ENCODE data around the gene CCNB2. TPM values are rescaled to one million over a fixed set of nuclear protein-coding genes. Genes with fewer than 3 reads are reported as not detected.

Gene CCNB2
- total and polyA plus RNA-seq, 9 of the 15 experiments (the other 6 are each of a cell fraction or from before 2014, with no cell fraction given) = 84.8 to 266 (median 124) TPM

- Histone ChIP-seq H3K9me1 (ENCODE audit: control insufficient read depth, insufficient read depth, low read length) (no peaks in the 10 kb centered on the region), H3K9me3 (replicated peaks; ENCODE audit: control insufficient read depth, insufficient read depth, low read depth, low read length) (no peaks in the 10 kb centered on the region), H3K4me2 (ENCODE audit: insufficient read depth, low read length) (peak overlapping the region; percentile 87), H3K4me1 (replicated peaks in 1 of 2; ENCODE audit: control insufficient read depth in 2 of 2, insufficient read depth in 2 of 2, low read length in 2 of 2) (peaks cover 3 to 7% of the 10 kb centered on the region in 2 experiments; a peak in 3 of 5 replicates), H2AFZ (ENCODE audit: low read depth, low read length) (peak overlapping the region; percentile 95), H3K27me3 (ENCODE audit: control insufficient read depth in 2 of 2, insufficient read depth in 2 of 2, low read length in 2 of 2) (no peaks in the 10 kb centered on the region), H3K9ac (ENCODE audit: insufficient read depth in 1 of 2, low read depth in 2 of 2, low read length in 2 of 2) (peak overlapping the region; percentile 97; a peak in 2 of 4 replicates), H4K20me1 (replicated peaks; ENCODE audit: control insufficient read depth, insufficient read depth, low read length) (no peaks in the 10 kb centered on the region; the same call in 1 of the 2 replicates), H3K4me3 (peak overlapping the region; percentile 82), H3K36me3 (ENCODE audit: control insufficient read depth, insufficient read depth, low read length) (peaks cover 38% of the 10 kb centered on the region), H3K27ac (ENCODE audit: extremely low read depth, low read depth, low read length) (peak overlapping the region; percentile 95), H3K79me2 (ENCODE audit: control insufficient read depth, insufficient read depth, low read length) (peaks cover 40% of the 10 kb centered on the region)
- in situ Hi-C loops (cut with MboI) (no loop called here), intact Hi-C loops (cut with micrococcal nuclease) (loop anchor here (5.0 kb wide), 1 partner anchor 119 kb away; the partner anchor contains the start of gene RNF111)
- WGBS (ENCODE audit: insufficient coverage, low coverage, missing lambda C conversion rate) = 0% methylated on average over 2 of the region's 2 CpGs
- ChIA-PET POLR2A (interaction anchor here (0.7 to 4.6 kb wide), 7 partner anchors 8 to 119 kb away, joined by 3 to 27 read pairs (median 4); no protein-coding TSS in a partner anchor), CTCF (ENCODE audit: low intra/inter-chr PET ratio) (interaction anchor here (0.8 kb wide), 1 partner anchor 33 kb away, joined by 3 read pairs; no protein-coding TSS in a partner anchor)
- ATAC-seq = no peak
- no peak for FAIRE-seq
- BruUV-seq (replicated peaks) = no TSS peak
- DNase-seq (ENCODE audit: extremely low read depth in 1 of 4, low spot score in 3 of 4) = peak in 2 of 4 experiments; percentile 21 to 27
- TF ChIP-seq HMG20A (CRISPR knock-in tag; conservative IDR thresholded peaks at IDR 0.05) (no peak), STAT5A (IDR thresholded peaks at IDR 0.05; ENCODE audit: borderline replicate concordance, low read length) (0 out of 2 replicates have a peak, but pooled peaks have one; percentile 10), ZEB2 (IDR thresholded peaks at IDR 0.05) (0 out of 2 replicates have a peak, but pooled peaks have one; percentile 9), RAD21 (CRISPR knock-in tag; conservative IDR thresholded peaks at IDR 0.05 in 1 of 2, IDR thresholded peaks at IDR 0.05 in 1 of 2) (peak in 1 of 2 experiments; percentile 13; a peak in 1 of 4 replicates), ZNF165 (CRISPR knock-in tag; IDR thresholded peaks at IDR 0.05; ENCODE audit: borderline replicate concordance) (no peak), ZNF79 (CRISPR knock-in tag; IDR thresholded peaks at IDR 0.05; ENCODE audit: low read depth) (no peak)
- TF ChIP-seq, protein P1, sequence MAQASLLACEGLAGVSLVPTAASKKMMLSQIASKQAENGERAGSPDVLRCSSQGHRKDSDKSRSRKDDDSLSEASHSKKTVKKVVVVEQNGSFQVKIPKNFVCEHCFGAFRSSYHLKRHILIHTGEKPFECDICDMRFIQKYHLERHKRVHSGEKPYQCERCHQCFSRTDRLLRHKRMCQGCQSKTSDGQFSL (CRISPR knock-in tag; IDR thresholded peaks at IDR 0.05) = no peak
- TF ChIP-seq, protein P1 (tag; IDR thresholded peaks at IDR 0.05) = 0 out of 4 replicates have a peak, but pooled peaks of 1 of the 2 experiments have one; percentile 0
- TF ChIP-seq, protein P2, sequence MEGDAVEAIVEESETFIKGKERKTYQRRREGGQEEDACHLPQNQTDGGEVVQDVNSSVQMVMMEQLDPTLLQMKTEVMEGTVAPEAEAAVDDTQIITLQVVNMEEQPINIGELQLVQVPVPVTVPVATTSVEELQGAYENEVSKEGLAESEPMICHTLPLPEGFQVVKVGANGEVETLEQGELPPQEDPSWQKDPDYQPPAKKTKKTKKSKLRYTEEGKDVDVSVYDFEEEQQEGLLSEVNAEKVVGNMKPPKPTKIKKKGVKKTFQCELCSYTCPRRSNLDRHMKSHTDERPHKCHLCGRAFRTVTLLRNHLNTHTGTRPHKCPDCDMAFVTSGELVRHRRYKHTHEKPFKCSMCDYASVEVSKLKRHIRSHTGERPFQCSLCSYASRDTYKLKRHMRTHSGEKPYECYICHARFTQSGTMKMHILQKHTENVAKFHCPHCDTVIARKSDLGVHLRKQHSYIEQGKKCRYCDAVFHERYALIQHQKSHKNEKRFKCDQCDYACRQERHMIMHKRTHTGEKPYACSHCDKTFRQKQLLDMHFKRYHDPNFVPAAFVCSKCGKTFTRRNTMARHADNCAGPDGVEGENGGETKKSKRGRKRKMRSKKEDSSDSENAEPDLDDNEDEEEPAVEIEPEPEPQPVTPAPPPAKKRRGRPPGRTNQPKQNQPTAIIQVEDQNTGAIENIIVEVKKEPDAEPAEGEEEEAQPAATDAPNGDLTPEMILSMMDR (IDR thresholded peaks at IDR 0.05 in 2 of 3, conservative IDR thresholded peaks at IDR 0.05 in 1 of 3; ENCODE audit: insufficient read depth in 2 of 3, low read depth in 1 of 3, low read length in 3 of 3) = peak in 2 of 3 experiments; percentile 14 to 33; a peak in 2 of 6 replicates
Observed at GRCh38 chr15:59105854-59106253, 908 bp downstream of the CCNB2 start.
